GM12878 (cell line): Measurements from ENCODE around the gene LIX1. TPM values are rescaled to one million over a fixed set of nuclear protein-coding genes. Genes with fewer than 3 reads are reported as not detected.
A peak's percentile ranks its signal among the peaks of the same experiment; 100 is the strongest.

Experiments used
- EGR1 ChIP-seq, 2 experiments: IDR thresholded peaks; 1 replicate in 1 of 2; 2 replicates in 1 of 2; pipeline ENCODE4 v1.6.1; 2011 to 2012; ENCODE audit warnings: low read depth in 2 of 2, low read length in 2 of 2, borderline replicate concordance in 1 of 2, mild to moderate bottlenecking in 1 of 2, moderate library complexity in 1 of 2
- LARP7 ChIP-seq: fragments of 450-650 bp; IDR thresholded peaks from 2 replicates; pipeline ENCODE4 v1.6.1; 2017; ENCODE audit warnings: mild to moderate bottlenecking
- MTA2 ChIP-seq: fragments of 450-650 bp; IDR thresholded peaks from 2 replicates; pipeline ENCODE4 v1.6.1; 2016; ENCODE audit warnings: low read depth, mild to moderate bottlenecking, moderate library complexity
- NR2C2 ChIP-seq: IDR thresholded peaks from 2 replicates; pipeline ENCODE4 v1.6.1; 2011; ENCODE audit warnings: borderline replicate concordance, low read depth; ENCODE audit not compliant: control insufficient read depth, insufficient read length
- RAD21 ChIP-seq: IDR thresholded peaks from 2 replicates; pipeline ENCODE4 v1.6.1; 2011; ENCODE audit warnings: mild to moderate bottlenecking, low read depth, low read length, moderate library complexity; ENCODE audit not compliant: insufficient read depth
- RELA ChIP-seq: fragments of 450-650 bp; IDR thresholded peaks from 2 replicates; pipeline ENCODE4 v1.8.0; 2014; ENCODE audit warnings: borderline replicate concordance; ENCODE audit not compliant: partially characterized antibody
- SMC3 ChIP-seq: IDR thresholded peaks from 2 replicates; pipeline ENCODE4 v1.6.1; 2011; ENCODE audit warnings: low read length, improper control_type of control experiment, borderline replicate concordance
- YY1 ChIP-seq: IDR thresholded peaks from 2 replicates; pipeline ENCODE4 v1.6.1; 2011; ENCODE audit warnings: low read depth, mild to moderate bottlenecking, low read length
- polyA plus RNA-seq, 11 experiments: library from polyadenylated mRNA; depleted of rRNA in 4 of 11; unstranded in 6 of 11; stranded (reverse) in 5 of 11; fragments of >200 nt; fragmentation: Nextera tagmentation in 4 of 11; fragmentation: Illumina TruSeq in 1 of 11; extraction: Ambion mirVana in 4 of 11; extraction: Trizol in 1 of 11; gene quantifications; 1 replicate in 1 of 11; 2 replicates in 10 of 11; pipeline versions ENCODE4 v1.2.1 to v1.2.3, GENCODE V29; 2011 to 2016; ENCODE audit warnings: inconsistent platforms in 2 of 11, missing spikeins in 2 of 11, low read depth in 1 of 11
- total RNA-seq, 4 experiments: library from RNA; depleted of rRNA in 3 of 4; stranded (reverse); fragments of >200 nt in 3 of 4; fragmentation: Illumina TruSeq in 1 of 4; extraction: Trizol in 1 of 4; gene quantifications; 2 replicates each; pipeline versions ENCODE4 v1.2.1 to v1.2.3, GENCODE V29; 2013 to 2021
- TF ChIP-seq, protein P1 (sequence below), 3 experiments: IDR thresholded peaks in 2 of 3; conservative IDR thresholded peaks in 1 of 3; 2 replicates each; pipeline ENCODE4 v1.5.1; 2011; ENCODE audit warnings: low read depth in 3 of 3, low read length in 3 of 3, mild to moderate bottlenecking in 3 of 3, control low read depth in 2 of 3, moderate library complexity in 2 of 3, inconsistent platforms in 1 of 3, mixed read lengths in 1 of 3; ENCODE audit not compliant: control insufficient read depth in 2 of 3, insufficient read depth in 1 of 3; ENCODE audit errors: extremely low read depth in 1 of 3
- TF ChIP-seq, protein P2 (sequence below): fragments of 450-650 bp; IDR thresholded peaks from 2 replicates; pipeline ENCODE4 v1.6.1; 2016; ENCODE audit warnings: mild to moderate bottlenecking
- TF ChIP-seq, protein P3 (sequence below): fragments of 450-650 bp; IDR thresholded peaks from 2 replicates; pipeline ENCODE4 v1.6.1; 2018; ENCODE audit warnings: mild to moderate bottlenecking, low read depth, moderate library complexity; ENCODE audit not compliant: partially characterized antibody

The LIX1 gene
- total and polyA plus RNA-seq, 10 of the 15 experiments (the other 5 are each of a cell fraction or from before 2014, with no cell fraction given) = 0.02 to 0.07 (median 0.04) TPM; not detected in 5

DNA sequence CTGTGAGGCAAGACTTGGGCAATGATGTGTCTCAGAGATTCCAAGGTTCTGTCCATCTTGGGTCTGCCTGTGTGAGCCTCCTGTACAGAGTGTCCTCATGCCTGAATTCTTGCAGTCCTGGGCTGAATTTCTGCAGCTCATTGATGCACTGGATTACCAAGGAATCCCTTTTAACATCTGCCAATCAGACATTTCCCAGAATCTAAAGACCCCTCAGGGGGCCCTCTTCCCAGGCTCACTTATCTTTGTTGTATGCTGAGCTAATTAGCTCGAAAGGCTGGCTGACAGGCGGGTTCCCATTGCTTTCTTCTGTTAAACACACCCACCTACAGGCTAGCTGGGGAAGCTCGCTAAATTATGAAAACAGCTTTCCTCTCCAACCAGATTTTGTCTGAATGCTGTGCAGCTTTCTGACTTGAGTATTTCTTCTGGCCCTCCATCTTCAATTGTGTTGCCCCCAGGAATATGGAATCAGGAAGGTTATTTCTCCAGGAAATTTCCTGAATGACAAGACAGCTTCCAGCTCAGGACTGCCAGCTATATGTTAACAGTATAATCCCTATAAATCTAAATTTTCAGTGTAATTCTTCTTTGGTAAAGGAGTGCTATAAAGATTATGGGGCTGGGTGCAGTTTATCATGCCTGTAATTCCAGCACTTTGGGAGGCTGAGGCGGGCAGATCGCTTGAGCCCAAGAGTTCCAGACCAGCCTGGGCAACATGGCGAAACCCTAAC lies at the start of gene LIX1 (continued):
- TF ChIP-seq, protein P1, sequence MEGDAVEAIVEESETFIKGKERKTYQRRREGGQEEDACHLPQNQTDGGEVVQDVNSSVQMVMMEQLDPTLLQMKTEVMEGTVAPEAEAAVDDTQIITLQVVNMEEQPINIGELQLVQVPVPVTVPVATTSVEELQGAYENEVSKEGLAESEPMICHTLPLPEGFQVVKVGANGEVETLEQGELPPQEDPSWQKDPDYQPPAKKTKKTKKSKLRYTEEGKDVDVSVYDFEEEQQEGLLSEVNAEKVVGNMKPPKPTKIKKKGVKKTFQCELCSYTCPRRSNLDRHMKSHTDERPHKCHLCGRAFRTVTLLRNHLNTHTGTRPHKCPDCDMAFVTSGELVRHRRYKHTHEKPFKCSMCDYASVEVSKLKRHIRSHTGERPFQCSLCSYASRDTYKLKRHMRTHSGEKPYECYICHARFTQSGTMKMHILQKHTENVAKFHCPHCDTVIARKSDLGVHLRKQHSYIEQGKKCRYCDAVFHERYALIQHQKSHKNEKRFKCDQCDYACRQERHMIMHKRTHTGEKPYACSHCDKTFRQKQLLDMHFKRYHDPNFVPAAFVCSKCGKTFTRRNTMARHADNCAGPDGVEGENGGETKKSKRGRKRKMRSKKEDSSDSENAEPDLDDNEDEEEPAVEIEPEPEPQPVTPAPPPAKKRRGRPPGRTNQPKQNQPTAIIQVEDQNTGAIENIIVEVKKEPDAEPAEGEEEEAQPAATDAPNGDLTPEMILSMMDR (IDR thresholded peaks at IDR 0.05 in 2 of 3, conservative IDR thresholded peaks at IDR 0.05 in 1 of 3; ENCODE audit: control insufficient read depth in 2 of 3, extremely low read depth in 1 of 3, insufficient read depth in 1 of 3, low read depth in 3 of 3, low read length in 3 of 3) = peak; percentile 60 to 84 (median 70); a peak in 5 of 6 replicates
- TF ChIP-seq SMC3 = peak; percentile 78
- no peak for TF ChIP-seq NR2C2
- no peak for TF ChIP-seq MTA2
- peak; percentile 41; the same call in 1 of the 2 replicates for TF ChIP-seq YY1
- TF ChIP-seq RELA = no peak
- peak; percentile 91 for TF ChIP-seq RAD21
- TF ChIP-seq, protein P2, sequence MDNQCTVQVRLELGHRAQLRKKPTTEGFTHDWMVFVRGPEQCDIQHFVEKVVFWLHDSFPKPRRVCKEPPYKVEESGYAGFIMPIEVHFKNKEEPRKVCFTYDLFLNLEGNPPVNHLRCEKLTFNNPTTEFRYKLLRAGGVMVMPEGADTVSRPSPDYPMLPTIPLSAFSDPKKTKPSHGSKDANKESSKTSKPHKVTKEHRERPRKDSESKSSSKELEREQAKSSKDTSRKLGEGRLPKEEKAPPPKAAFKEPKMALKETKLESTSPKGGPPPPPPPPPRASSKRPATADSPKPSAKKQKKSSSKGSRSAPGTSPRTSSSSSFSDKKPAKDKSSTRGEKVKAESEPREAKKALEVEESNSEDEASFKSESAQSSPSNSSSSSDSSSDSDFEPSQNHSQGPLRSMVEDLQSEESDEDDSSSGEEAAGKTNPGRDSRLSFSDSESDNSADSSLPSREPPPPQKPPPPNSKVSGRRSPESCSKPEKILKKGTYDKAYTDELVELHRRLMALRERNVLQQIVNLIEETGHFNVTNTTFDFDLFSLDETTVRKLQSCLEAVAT = no peak
- TF ChIP-seq, protein P3, sequence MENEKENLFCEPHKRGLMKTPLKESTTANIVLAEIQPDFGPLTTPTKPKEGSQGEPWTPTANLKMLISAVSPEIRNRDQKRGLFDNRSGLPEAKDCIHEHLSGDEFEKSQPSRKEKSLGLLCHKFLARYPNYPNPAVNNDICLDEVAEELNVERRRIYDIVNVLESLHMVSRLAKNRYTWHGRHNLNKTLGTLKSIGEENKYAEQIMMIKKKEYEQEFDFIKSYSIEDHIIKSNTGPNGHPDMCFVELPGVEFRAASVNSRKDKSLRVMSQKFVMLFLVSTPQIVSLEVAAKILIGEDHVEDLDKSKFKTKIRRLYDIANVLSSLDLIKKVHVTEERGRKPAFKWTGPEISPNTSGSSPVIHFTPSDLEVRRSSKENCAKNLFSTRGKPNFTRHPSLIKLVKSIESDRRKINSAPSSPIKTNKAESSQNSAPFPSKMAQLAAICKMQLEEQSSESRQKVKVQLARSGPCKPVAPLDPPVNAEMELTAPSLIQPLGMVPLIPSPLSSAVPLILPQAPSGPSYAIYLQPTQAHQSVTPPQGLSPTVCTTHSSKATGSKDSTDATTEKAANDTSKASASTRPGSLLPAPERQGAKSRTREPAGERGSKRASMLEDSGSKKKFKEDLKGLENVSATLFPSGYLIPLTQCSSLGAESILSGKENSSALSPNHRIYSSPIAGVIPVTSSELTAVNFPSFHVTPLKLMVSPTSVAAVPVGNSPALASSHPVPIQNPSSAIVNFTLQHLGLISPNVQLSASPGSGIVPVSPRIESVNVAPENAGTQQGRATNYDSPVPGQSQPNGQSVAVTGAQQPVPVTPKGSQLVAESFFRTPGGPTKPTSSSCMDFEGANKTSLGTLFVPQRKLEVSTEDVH = no peak
- TF ChIP-seq LARP7 = no peak
- TF ChIP-seq EGR1 (IDR thresholded peaks at IDR 0.05; ENCODE audit: borderline replicate concordance in 1 of 2, low read depth in 2 of 2, low read length in 2 of 2) = no peak
